Heart right ventricle (tissue), 16 donors: ENCODE results near the gene PNMA6E. TPM values are rescaled to one million over a fixed set of nuclear protein-coding genes. Genes with fewer than 3 reads are reported as not detected.

Source experiments
- ATAC-seq, 8 donors: fragments of 200-7000 bp; cut with Tn5 transposase; one replicate each; pipeline ENCODE4 v1.9.1; 2020; ENCODE audit warnings: mild to moderate bottlenecking in 8 of 8, moderate library complexity in 8 of 8, moderate number of reproducible peaks in 1 of 8
- DNase-seq, 2 donors: peaks; one replicate each; pipeline ENCODE4 v3.0.0-alpha.2; 2020
- H3K27ac ChIP-seq, 10 donors: fragments of 200-600 bp; sonication (generic) in 2 of 10; one replicate each; pipeline versions ENCODE4 v1.5.0 to v1.8.0; 2020 to 2022; ENCODE audit warnings: mild to moderate bottlenecking in 3 of 10
- H3K27me3 ChIP-seq, 7 donors: fragments of 200-600 bp; one replicate each; pipeline ENCODE4 v1.8.0; 2021 to 2022; ENCODE audit warnings: mild to moderate bottlenecking in 2 of 7
- H3K36me3 ChIP-seq, 9 donors: fragments of 200-600 bp; sonication (generic) in 1 of 9; one replicate each; pipeline versions ENCODE4 v1.5.0 to v1.8.0; 2020 to 2022; ENCODE audit warnings: mild to moderate bottlenecking in 2 of 9
- H3K4me1 ChIP-seq, 9 donors: fragments of 200-600 bp; sonication (generic) in 1 of 9; one replicate each; pipeline versions ENCODE4 v1.5.0 to v1.8.0; 2020 to 2022; ENCODE audit warnings: mild to moderate bottlenecking in 4 of 9
- H3K4me3 ChIP-seq, 10 donors: fragments of 200-600 bp; sonication (generic) in 2 of 10; one replicate each; pipeline versions ENCODE4 v1.5.0 to v1.8.0; 2020 to 2022; ENCODE audit warnings: mild to moderate bottlenecking in 7 of 10, moderate library complexity in 2 of 10
- H3K9me3 ChIP-seq, 11 donors: fragments of 200-600 bp in 10 of 11; sonication (generic) in 2 of 11; one replicate each; pipeline versions ENCODE4 v1.5.0 to v1.8.0; 2013 to 2022; ENCODE audit warnings: mild to moderate bottlenecking in 2 of 11, control low read depth in 1 of 11, moderate library complexity in 1 of 11
- CTCF ChIP-seq, 9 donors: fragments of 200-600 bp; sonication (generic) in 2 of 9; IDR thresholded peaks; one replicate each; pipeline versions ENCODE4 v1.5.0 to v1.8.0; 2021 to 2022; ENCODE audit warnings: antibody characterized with exemption in 9 of 9, mild to moderate bottlenecking in 5 of 9, moderate library complexity in 1 of 9
- WGBS, 2 donors: extraction: QIAGEN DNeasy Blood & Tissue Kit; methylation state at CpG; one replicate each; pipeline ENCODE4 v1.1.7; 2013; ENCODE audit warnings: inconsistent platforms in 1 of 2; 5-methylcytosine and 5-hydroxymethylcytosine counted together
- intact Hi-C, 10 donors: fragments of 100-400 bp; cut with DNase I; formaldehyde crosslinking; loops; one replicate each; pipeline versions ENCODE4 v1.11.1 to v1.14.2; 2022
- polyA plus RNA-seq, 2 donors: library from polyadenylated mRNA; stranded (reverse); fragments of 200-250 nt; gene quantifications; one replicate each; pipeline ENCODE4 v1.2.3, GENCODE V29; 2013
- total RNA-seq, 10 donors: library from RNA; stranded (reverse); fragmentation: NEBNext Ultra II Directional in 3 of 10; extraction: Animal tissue kit (Norgen Biotek cat#: 25700) in 3 of 10; gene quantifications; one replicate each; pipeline versions ENCODE4 v1.2.1 to v1.2.4, GENCODE V29; 2021 to 2023
- donor health status: Arrhythmogenic right ventricular cardiomyopathy.
- donor health status: ischemic (EF 13 %, LVEDD 7.1; RV severe dilation, severe dysfunction).
- donor health status: healthy with polysubstance abuse.
- donor health status: DM: no; HTN: yes; CAD: no.
- donor health status: DM: no; HTN: no; CAD: no.
- donor health status: ischemic (EF 25% LVEDD 6.9; RV normal size, moderate dysfunction).
- donor health status: ischemic (EF 25% LVEDD 5.7; RV mildly dilated, moderate dysfunction).
- donor health status: healthy.
- donor health status: DM: yes; HTN: yes; CAD: no.
- donor health status: Ischemic cardiomyopathy.
- donor health status: ischemic (EF 35%, LVEDD 5.7; RV mildly dilated, moderate dysfunction).
- donor health status: nonischemic (EF 11% LVEDD 7.7; RV severe dilation, severe dysfunction).
- donor health status: DM: yes; HTN: yes; CAD: no.
- donor health status: PGD.
- donor health status: ischemic (EF 29% LVEDD 5.4; RV normal size, mild dysfunction).
- donor health status: nonischemic (EF 23%, LVEDD 6.1; RV moderate dilation, normal function).

PNMA6E gene
- total and polyA plus RNA-seq, 12 donors = not detected

- ATAC-seq (no peak), DNase-seq (no peak)
- H3K4me1 ChIP-seq = peaks cover 0 to 4% (median 0%) of the 10 kb centered on the region in 9 donors
- no peaks in the 10 kb centered on the region for H3K27me3 ChIP-seq
- intact Hi-C loops = loop anchor here in 1 of 10 donors (10.0 kb wide), 2 partner anchors 58 to 298 kb away; partner anchors contain the start of gene PNMA6F
- peaks cover 0 to 3% (median 0%) of the 10 kb centered on the region in 11 donors for H3K9me3 ChIP-seq
- H3K27ac ChIP-seq = no peak overlapping the region
- no peak overlapping the region for H3K4me3 ChIP-seq
- no peak for TF ChIP-seq CTCF (IDR thresholded peaks at IDR 0.05)
- WGBS, 2 donors = 91 to 94% methylated on average over 3 of the region's 3 CpGs
- H3K36me3 ChIP-seq = no peaks in the 10 kb centered on the region
These were observed 18.3 kb downstream of the PNMA6E start for GRCh38 chrX:153382563-153383482.

- peak in 1 of 9 donors; percentile 9 for TF ChIP-seq CTCF (IDR thresholded peaks at IDR 0.05)
- H3K4me3 ChIP-seq = no peak overlapping the region
- no peaks in the 10 kb centered on the region for H3K36me3 ChIP-seq
- H3K27ac ChIP-seq = peak overlapping the region in 1 of 10 donors; percentile 50
- peaks cover 0 to 7% (median 0%) of the 10 kb centered on the region in 11 donors for H3K9me3 ChIP-seq
- 43 to 45% methylated on average over 12 of the region's 12 CpGs for WGBS, 2 donors
- intact Hi-C loops = loop anchor here in 1 of 10 donors (10.0 kb wide), 2 partner anchors 57 to 297 kb away; partner anchors contain the start of gene PNMA6F
- H3K4me1 ChIP-seq = peaks cover 0 to 4% (median 0%) of the 10 kb centered on the region in 9 donors
- no peaks in the 10 kb centered on the region for H3K27me3 ChIP-seq
- ATAC-seq = peak in 4 of 8 donors; percentile 30 to 42 (median 38)
- peak in 1 of 2 donors; percentile 15 for DNase-seq
These were observed 19.2 kb downstream of the PNMA6E start for GRCh38 chrX:153381684-153382532.

- peaks cover 0 to 5% (median 0%) of the 10 kb centered on the region in 7 donors for H3K27me3 ChIP-seq
- peaks cover 0 to 4% (median 0%) of the 10 kb centered on the region in 9 donors for H3K4me1 ChIP-seq
- DNase-seq (no peak), ATAC-seq (peak in 7 of 8 donors; percentile 33 to 70 (median 52))
- H3K9me3 ChIP-seq = peaks cover 0 to 9% (median 0%) of the 10 kb centered on the region in 11 donors
- peak overlapping the region in 3 of 10 donors; percentile 0 to 58 (median 28) for H3K27ac ChIP-seq
- intact Hi-C loops = loop anchor here in 1 of 10 donors (10.0 kb wide), 2 partner anchors 56 to 296 kb away; partner anchors contain the start of gene PNMA6F
- TF ChIP-seq CTCF (IDR thresholded peaks at IDR 0.05) = no peak
- 43 to 53% methylated on average over 9 of the region's 9 CpGs for WGBS, 2 donors
- H3K36me3 ChIP-seq = no peaks in the 10 kb centered on the region
- no peak overlapping the region for H3K4me3 ChIP-seq
These were observed 20.5 kb downstream of the PNMA6E start for GRCh38 chrX:153380691-153381090.
